Neural cell (in vitro differentiated cells): ENCODE results near the gene FGF12. TPM values are rescaled to one million over a fixed set of nuclear protein-coding genes. Genes with fewer than 3 reads are reported as not detected.

ENCODE experiments used
- H2AFZ ChIP-seq: fragments of 200-600, 300-800 bp; sonication (generic), shearing (Covaris generic); 2 replicates; pipeline ENCODE4 v1.6.0; 2014; ENCODE audit warnings: low read depth, mild to moderate bottlenecking, antibody characterized with exemption, low read length, moderate library complexity
- H3F3A ChIP-seq: fragments of 200-600 bp; shearing (Covaris generic); 2 replicates; pipeline ENCODE4 v1.6.1; 2016; ENCODE audit warnings: mild to moderate bottlenecking, moderate library complexity, mixed read lengths, antibody characterized with exemption, low read length; ENCODE audit not compliant: insufficient read depth, poor library complexity, severe bottlenecking
- H3K27ac ChIP-seq: fragments of 200-600, 300-800 bp; sonication (generic), shearing (Covaris generic); 2 replicates; pipeline ENCODE4 v1.5.1; 2014; ENCODE audit warnings: mild to moderate bottlenecking, low read length, moderate library complexity
- H3K27me3 ChIP-seq: fragments of 300-800, 200-600 bp; sonication (generic), shearing (Covaris generic); 2 replicates; pipeline ENCODE4 v1.6.0; 2014; ENCODE audit warnings: mild to moderate bottlenecking, low read depth, low read length, moderate library complexity; ENCODE audit not compliant: insufficient read depth
- H3K36me3 ChIP-seq: fragments of 300-800, 200-600 bp; sonication (generic), shearing (Covaris generic); 2 replicates; pipeline ENCODE4 v1.5.1; 2014; ENCODE audit warnings: mild to moderate bottlenecking, antibody characterized with exemption, low read length, moderate library complexity; ENCODE audit not compliant: insufficient read depth
- H3K4me2 ChIP-seq: fragments of 300-800, 200-600 bp; sonication (generic), shearing (Covaris generic); 2 replicates; pipeline ENCODE4 v1.6.0; 2014; ENCODE audit warnings: mild to moderate bottlenecking, low read length
- H3K4me3 ChIP-seq: fragments of 300-800, 200-600 bp; sonication (generic), shearing (Covaris generic); 2 replicates; pipeline ENCODE4 v1.5.1; 2014; ENCODE audit warnings: mild to moderate bottlenecking, low read length, moderate library complexity
- H3K79me2 ChIP-seq: fragments of 200-600 bp; shearing (Covaris generic); replicated peaks from 2 replicates; pipeline ENCODE4 v1.6.0; 2014; ENCODE audit warnings: mild to moderate bottlenecking, low read length, moderate library complexity; ENCODE audit not compliant: insufficient read depth
- H3K9ac ChIP-seq: fragments of 300-800, 200-600 bp; sonication (generic), shearing (Covaris generic); 2 replicates; pipeline ENCODE4 v1.6.1; 2016; ENCODE audit warnings: mild to moderate bottlenecking, low read length, mixed read lengths
- H3K9me2 ChIP-seq: fragments of 200-600 bp; shearing (Covaris generic); 2 replicates; pipeline ENCODE4 v1.6.1; 2016; ENCODE audit warnings: mild to moderate bottlenecking, low read length, mixed read lengths; ENCODE audit not compliant: insufficient read depth
- H3K9me3 ChIP-seq: fragments of 200-600, 300-800 bp; sonication (generic), shearing (Covaris generic); 2 replicates; pipeline ENCODE4 v1.6.1; 2016; ENCODE audit warnings: mild to moderate bottlenecking, mixed run types, low read length, moderate library complexity, mixed read lengths
- H4K20me1 ChIP-seq: fragments of 200-600 bp; shearing (Covaris generic); 2 replicates; pipeline ENCODE4 v1.6.1; 2016; ENCODE audit warnings: mild to moderate bottlenecking, mixed run types; ENCODE audit not compliant: insufficient read depth
- EP300 ChIP-seq: fragments of 450-650 bp; conservative IDR thresholded peaks from 2 replicates; pipeline ENCODE4 v1.6.1; 2014; ENCODE audit warnings: antibody characterized with exemption, mild to moderate bottlenecking, moderate library complexity; ENCODE audit not compliant: poor library complexity, severe bottlenecking
- EZH2 ChIP-seq: fragments of 200-600, 300-800 bp; shearing (Covaris generic), sonication (generic); IDR thresholded peaks from 2 replicates; pipeline ENCODE4 v1.6.1; 2014; ENCODE audit warnings: antibody characterized with exemption, low read length, borderline replicate concordance, mild to moderate bottlenecking; ENCODE audit not compliant: insufficient read depth, poor library complexity, severe bottlenecking
- MXI1 ChIP-seq: fragments of 450-650 bp; conservative IDR thresholded peaks from 2 replicates; pipeline ENCODE4 v1.6.1; 2014; ENCODE audit warnings: antibody characterized with exemption, mild to moderate bottlenecking; ENCODE audit not compliant: poor library complexity, severe bottlenecking
- POLR2AphosphoS5 ChIP-seq: IDR thresholded peaks from 2 replicates; pipeline ENCODE4 v1.6.1; 2012
- RAD21 ChIP-seq: fragments of 450-650 bp; conservative IDR thresholded peaks from 2 replicates; pipeline ENCODE4 v1.6.1; 2014; ENCODE audit warnings: antibody characterized with exemption, mild to moderate bottlenecking, moderate library complexity
- SMC3 ChIP-seq: fragments of 450-650 bp; conservative IDR thresholded peaks from 2 replicates; pipeline ENCODE4 v1.6.1; 2014; ENCODE audit warnings: antibody characterized with exemption, mild to moderate bottlenecking, moderate library complexity; ENCODE audit not compliant: poor library complexity
- TAF1 ChIP-seq: IDR thresholded peaks from 2 replicates; pipeline ENCODE4 v1.6.1; 2012; ENCODE audit warnings: low read depth
- polyA plus RNA-seq: library from polyadenylated mRNA; depleted of rRNA; stranded (reverse); fragments of >200 nt; gene quantifications from 2 replicates; pipeline ENCODE4 v1.2.3, GENCODE V29; 2014
- TF ChIP-seq, protein P1 (sequence below): IDR thresholded peaks from 2 replicates; pipeline ENCODE4 v1.6.1; 2012; ENCODE audit warnings: borderline replicate concordance
- TF ChIP-seq, protein P2 (sequence below): fragments of 450-650 bp; IDR thresholded peaks from 2 replicates; pipeline ENCODE4 v1.5.1; 2014; ENCODE audit warnings: antibody characterized with exemption, mild to moderate bottlenecking, moderate library complexity; ENCODE audit not compliant: poor library complexity, severe bottlenecking

Gene FGF12
- polyA plus RNA-seq, 1 donor from 2014 or later: 4.8 TPM

DNA sequence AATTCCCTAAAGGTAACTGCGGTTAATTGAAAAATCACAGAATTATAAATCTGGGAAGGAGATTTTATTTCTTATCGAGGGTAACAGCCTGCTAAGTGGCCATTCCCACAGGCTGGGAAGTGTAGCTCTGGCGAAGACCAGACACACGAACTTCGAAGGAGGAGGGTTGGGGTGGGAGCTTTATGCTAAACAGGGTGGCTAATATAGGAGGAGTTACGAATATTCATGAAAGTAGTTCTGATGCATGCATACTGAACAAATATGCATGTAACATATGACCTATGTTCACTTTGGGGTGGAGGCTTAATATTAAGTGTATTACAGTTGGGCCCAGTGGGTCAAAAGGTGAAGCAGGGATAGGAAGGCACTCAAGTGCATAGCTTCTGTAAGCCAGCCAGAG, 221.6 kb downstream of the FGF12 start:
- Histone ChIP-seq H3K9me2 (no peaks in the 10 kb centered on the region), H3K27me3 (peaks cover 2% of the 10 kb centered on the region), H3K4me2 (no peak overlapping the region), H4K20me1 (no peaks in the 10 kb centered on the region), H2AFZ (no peak overlapping the region), H3K27ac (no peak overlapping the region), H3K9me3 (peaks cover 5% of the 10 kb centered on the region), H3K4me3 (no peak overlapping the region), H3K9ac (no peak overlapping the region), H3K79me2 (no peaks in the 10 kb centered on the region), H3K36me3 (no peaks in the 10 kb centered on the region), H3F3A (no peaks in the 10 kb centered on the region)
- no peak for TF ChIP-seq EZH2

DNA sequence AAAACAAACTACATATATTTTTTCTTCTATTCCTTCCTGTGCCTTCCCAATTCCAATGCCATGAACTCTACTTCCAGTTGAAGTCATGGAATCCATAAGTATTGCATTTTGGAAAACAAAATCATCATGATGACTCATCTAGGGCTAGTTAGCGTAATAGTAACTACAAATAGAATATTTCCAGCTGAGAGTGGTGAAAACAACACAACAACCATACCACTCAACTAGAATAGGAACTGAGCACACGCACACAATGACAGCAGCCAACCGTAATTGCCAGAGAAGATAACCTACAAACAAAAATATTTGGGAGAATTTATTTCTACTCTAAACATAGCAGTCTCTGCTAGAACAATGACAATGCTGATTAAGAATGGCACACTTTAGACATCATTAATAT, 225.9 kb downstream of the FGF12 start:
- TF ChIP-seq EP300: no peak
- TF ChIP-seq, protein P1, sequence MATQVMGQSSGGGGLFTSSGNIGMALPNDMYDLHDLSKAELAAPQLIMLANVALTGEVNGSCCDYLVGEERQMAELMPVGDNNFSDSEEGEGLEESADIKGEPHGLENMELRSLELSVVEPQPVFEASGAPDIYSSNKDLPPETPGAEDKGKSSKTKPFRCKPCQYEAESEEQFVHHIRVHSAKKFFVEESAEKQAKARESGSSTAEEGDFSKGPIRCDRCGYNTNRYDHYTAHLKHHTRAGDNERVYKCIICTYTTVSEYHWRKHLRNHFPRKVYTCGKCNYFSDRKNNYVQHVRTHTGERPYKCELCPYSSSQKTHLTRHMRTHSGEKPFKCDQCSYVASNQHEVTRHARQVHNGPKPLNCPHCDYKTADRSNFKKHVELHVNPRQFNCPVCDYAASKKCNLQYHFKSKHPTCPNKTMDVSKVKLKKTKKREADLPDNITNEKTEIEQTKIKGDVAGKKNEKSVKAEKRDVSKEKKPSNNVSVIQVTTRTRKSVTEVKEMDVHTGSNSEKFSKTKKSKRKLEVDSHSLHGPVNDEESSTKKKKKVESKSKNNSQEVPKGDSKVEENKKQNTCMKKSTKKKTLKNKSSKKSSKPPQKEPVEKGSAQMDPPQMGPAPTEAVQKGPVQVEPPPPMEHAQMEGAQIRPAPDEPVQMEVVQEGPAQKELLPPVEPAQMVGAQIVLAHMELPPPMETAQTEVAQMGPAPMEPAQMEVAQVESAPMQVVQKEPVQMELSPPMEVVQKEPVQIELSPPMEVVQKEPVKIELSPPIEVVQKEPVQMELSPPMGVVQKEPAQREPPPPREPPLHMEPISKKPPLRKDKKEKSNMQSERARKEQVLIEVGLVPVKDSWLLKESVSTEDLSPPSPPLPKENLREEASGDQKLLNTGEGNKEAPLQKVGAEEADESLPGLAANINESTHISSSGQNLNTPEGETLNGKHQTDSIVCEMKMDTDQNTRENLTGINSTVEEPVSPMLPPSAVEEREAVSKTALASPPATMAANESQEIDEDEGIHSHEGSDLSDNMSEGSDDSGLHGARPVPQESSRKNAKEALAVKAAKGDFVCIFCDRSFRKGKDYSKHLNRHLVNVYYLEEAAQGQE: no peak
- no peak for TF ChIP-seq RAD21
- no peak for TF ChIP-seq MXI1
- no peak for TF ChIP-seq SMC3
- no peak for TF ChIP-seq TAF1
- TF ChIP-seq POLR2AphosphoS5: no peak
- no peak for TF ChIP-seq EZH2
- TF ChIP-seq, protein P2, sequence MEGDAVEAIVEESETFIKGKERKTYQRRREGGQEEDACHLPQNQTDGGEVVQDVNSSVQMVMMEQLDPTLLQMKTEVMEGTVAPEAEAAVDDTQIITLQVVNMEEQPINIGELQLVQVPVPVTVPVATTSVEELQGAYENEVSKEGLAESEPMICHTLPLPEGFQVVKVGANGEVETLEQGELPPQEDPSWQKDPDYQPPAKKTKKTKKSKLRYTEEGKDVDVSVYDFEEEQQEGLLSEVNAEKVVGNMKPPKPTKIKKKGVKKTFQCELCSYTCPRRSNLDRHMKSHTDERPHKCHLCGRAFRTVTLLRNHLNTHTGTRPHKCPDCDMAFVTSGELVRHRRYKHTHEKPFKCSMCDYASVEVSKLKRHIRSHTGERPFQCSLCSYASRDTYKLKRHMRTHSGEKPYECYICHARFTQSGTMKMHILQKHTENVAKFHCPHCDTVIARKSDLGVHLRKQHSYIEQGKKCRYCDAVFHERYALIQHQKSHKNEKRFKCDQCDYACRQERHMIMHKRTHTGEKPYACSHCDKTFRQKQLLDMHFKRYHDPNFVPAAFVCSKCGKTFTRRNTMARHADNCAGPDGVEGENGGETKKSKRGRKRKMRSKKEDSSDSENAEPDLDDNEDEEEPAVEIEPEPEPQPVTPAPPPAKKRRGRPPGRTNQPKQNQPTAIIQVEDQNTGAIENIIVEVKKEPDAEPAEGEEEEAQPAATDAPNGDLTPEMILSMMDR: no peak
- H3K4me3 ChIP-seq: no peak overlapping the region
- H3K4me2 ChIP-seq: no peak overlapping the region
- no peaks in the 10 kb centered on the region for H3K9me2 ChIP-seq
- no peaks in the 10 kb centered on the region for H3K9me3 ChIP-seq
- H2AFZ ChIP-seq: no peak overlapping the region
- H3F3A ChIP-seq: no peaks in the 10 kb centered on the region
- no peaks in the 10 kb centered on the region for H3K36me3 ChIP-seq
- no peaks in the 10 kb centered on the region for H3K79me2 ChIP-seq
- H4K20me1 ChIP-seq: no peaks in the 10 kb centered on the region
- H3K9ac ChIP-seq: no peak overlapping the region
- H3K27ac ChIP-seq: no peak overlapping the region
- no peaks in the 10 kb centered on the region for H3K27me3 ChIP-seq

DNA sequence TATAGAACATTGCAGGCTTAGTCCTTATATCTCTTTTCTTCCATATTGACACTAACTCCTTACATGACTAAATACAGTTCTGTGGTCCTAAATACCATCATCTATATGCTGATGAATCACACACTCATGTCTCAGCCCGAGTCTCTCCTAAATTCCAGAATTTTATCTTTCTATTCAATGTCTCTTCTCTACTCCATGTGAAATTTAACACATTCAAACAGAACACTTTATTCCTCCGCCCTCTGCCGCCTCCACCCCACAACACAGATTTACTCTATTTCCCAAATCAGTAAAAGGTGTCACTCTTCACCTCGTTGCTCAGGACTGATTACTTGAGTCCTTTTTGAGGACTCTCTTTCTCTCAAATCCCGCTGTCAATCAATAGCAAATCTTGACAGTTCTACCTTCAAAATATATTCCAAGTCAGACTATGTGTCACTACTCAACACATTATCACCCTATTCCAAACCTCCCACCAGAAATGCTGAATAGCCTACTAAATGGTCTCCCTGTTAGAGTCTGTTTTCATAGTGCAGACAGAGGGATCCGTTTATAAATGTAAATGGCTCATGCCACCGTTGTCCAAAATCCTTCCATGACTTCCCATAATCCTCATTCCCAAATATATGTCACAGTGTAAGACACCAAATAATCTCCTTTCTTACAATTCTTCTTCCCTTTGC, 230.3 kb downstream of the FGF12 start:
- no peaks in the 10 kb centered on the region for H3K79me2 ChIP-seq
- H4K20me1 ChIP-seq: no peaks in the 10 kb centered on the region
- no peaks in the 10 kb centered on the region for H3K36me3 ChIP-seq
- H3K9me2 ChIP-seq: no peaks in the 10 kb centered on the region
- TF ChIP-seq TAF1 (no peak), EP300 (no peak)
- TF ChIP-seq, protein P1: no peak
- no peak overlapping the region for H2AFZ ChIP-seq
- H3K9me3 ChIP-seq: no peaks in the 10 kb centered on the region
- no peak overlapping the region for H3K27ac ChIP-seq
- no peak overlapping the region for H3K4me2 ChIP-seq
- no peak overlapping the region for H3K9ac ChIP-seq
- H3F3A ChIP-seq: no peaks in the 10 kb centered on the region
- H3K4me3 ChIP-seq: no peak overlapping the region
- no peaks in the 10 kb centered on the region for H3K27me3 ChIP-seq
